GM23338 (cell line): ENCODE measurements around the gene CYFIP2.

ENCODE experiments used
- CREB1 ChIP-seq: fragments of 250-450 bp; sonication (Bioruptor Pico); IDR thresholded peaks from 2 replicates; pipeline ENCODE4 v1.5.0; 2020; ENCODE audit warnings: low read depth, mild to moderate bottlenecking, moderate library complexity
- EZH2 ChIP-seq: fragments of 200-600 bp; sonication (generic); IDR thresholded peaks from one replicate; pipeline ENCODE4 v1.8.0; 2017; ENCODE audit warnings: antibody characterized with exemption, mild to moderate bottlenecking, low read depth; ENCODE audit not compliant: unreplicated experiment
- EZH2phosphoT487 ChIP-seq: fragments of 200-600 bp; sonication (generic); IDR thresholded peaks from one replicate; pipeline ENCODE4 v1.8.1; 2018; ENCODE audit warnings: antibody characterized with exemption; ENCODE audit not compliant: unreplicated experiment
- JUNB ChIP-seq: IDR thresholded peaks from one replicate; pipeline ENCODE4 v1.6.1; 2016; ENCODE audit warnings: antibody characterized with exemption; ENCODE audit not compliant: unreplicated experiment
- NANOG ChIP-seq: IDR thresholded peaks from 2 replicates; pipeline ENCODE4 v1.6.1; 2016; ENCODE audit warnings: antibody characterized with exemption, borderline replicate concordance
- POLR2AphosphoS5 ChIP-seq: IDR thresholded peaks from 2 replicates; pipeline ENCODE4 v1.6.1; 2016; ENCODE audit warnings: antibody characterized with exemption, low read depth
- STAT1 ChIP-seq: IDR thresholded peaks from one replicate; pipeline ENCODE4 v1.6.1; 2016; ENCODE audit warnings: antibody characterized with exemption; ENCODE audit not compliant: unreplicated experiment
- ZNF114 ChIP-seq: fragments of 250-450 bp; sonication (Bioruptor Pico); IDR thresholded peaks from 2 replicates; pipeline ENCODE4 v1.5.0; 2020; ENCODE audit warnings: mild to moderate bottlenecking, moderate library complexity
- ZNF331 ChIP-seq: fragments of 250-450 bp; sonication (Bioruptor Pico); IDR thresholded peaks from 2 replicates; pipeline ENCODE4 v1.5.0; 2020; ENCODE audit warnings: low read depth, mild to moderate bottlenecking, moderate library complexity
- TF ChIP-seq, protein P1 (sequence below), 2 experiments: fragments of 200-600 bp in 1 of 2; sonication (generic) in 1 of 2; conservative IDR thresholded peaks; 2 replicates each; pipeline versions ENCODE4 v1.5.1 to v1.6.1; 2016 to 2017; ENCODE audit warnings: antibody characterized with exemption in 2 of 2, low read depth in 2 of 2, mild to moderate bottlenecking in 2 of 2, moderate library complexity in 1 of 2
- TF ChIP-seq, protein P2 (sequence below): IDR thresholded peaks from one replicate; pipeline ENCODE4 v1.6.1; 2018; ENCODE audit warnings: antibody characterized with exemption; ENCODE audit not compliant: unreplicated experiment
- TF ChIP-seq, protein P3 (sequence below): IDR thresholded peaks from 2 replicates; pipeline ENCODE4 v1.6.1; 2016; ENCODE audit warnings: antibody characterized with exemption
- TF ChIP-seq, protein P4 (sequence below): fragments of 250-450 bp; sonication (Bioruptor Pico); IDR thresholded peaks from 2 replicates; pipeline ENCODE4 v1.5.0; 2020; ENCODE audit warnings: mild to moderate bottlenecking, moderate library complexity

DNA sequence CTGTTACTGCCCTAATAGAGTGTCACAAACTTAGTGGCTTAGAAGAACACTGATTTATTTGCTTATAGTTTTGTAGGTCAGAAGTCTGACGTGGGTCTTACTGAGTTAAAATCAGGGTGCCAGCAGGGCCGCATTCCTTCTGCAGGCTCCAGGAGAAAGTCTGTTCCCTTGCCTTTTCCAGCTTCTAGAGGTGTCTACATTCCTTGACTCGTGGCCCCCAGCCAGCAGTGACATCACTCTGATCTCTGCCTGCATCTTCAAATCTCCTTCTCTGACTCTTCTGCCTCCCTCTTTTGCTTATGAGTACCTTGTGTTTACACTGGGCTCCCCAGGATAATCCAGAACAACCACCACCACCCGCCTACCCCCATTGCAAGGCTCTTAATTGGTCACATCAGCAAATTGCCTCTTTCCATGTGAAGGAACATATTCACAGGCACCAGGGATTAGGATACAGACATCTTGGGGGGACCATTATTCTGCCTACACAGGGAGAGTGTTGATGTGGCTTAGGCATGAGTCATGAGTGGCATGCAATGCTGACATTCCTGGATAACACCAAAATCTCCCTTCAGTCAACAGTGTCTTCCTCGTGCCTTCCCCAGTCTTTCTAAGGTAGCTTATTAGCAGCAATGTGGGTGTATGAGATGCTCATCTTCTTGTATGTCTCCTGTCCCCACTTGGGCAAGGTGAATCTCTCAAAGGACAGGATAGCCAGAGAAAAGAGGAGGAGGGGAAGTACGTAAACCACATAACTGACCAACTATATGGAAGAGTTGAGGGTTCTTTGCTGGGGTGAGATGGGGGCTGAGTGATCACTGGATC lies 24.4 kb downstream of the CYFIP2 start:
- TF ChIP-seq, protein P1, sequence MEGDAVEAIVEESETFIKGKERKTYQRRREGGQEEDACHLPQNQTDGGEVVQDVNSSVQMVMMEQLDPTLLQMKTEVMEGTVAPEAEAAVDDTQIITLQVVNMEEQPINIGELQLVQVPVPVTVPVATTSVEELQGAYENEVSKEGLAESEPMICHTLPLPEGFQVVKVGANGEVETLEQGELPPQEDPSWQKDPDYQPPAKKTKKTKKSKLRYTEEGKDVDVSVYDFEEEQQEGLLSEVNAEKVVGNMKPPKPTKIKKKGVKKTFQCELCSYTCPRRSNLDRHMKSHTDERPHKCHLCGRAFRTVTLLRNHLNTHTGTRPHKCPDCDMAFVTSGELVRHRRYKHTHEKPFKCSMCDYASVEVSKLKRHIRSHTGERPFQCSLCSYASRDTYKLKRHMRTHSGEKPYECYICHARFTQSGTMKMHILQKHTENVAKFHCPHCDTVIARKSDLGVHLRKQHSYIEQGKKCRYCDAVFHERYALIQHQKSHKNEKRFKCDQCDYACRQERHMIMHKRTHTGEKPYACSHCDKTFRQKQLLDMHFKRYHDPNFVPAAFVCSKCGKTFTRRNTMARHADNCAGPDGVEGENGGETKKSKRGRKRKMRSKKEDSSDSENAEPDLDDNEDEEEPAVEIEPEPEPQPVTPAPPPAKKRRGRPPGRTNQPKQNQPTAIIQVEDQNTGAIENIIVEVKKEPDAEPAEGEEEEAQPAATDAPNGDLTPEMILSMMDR (conservative IDR thresholded peaks at IDR 0.05; ENCODE audit: low read depth in 2 of 2), result no peak
- TF ChIP-seq CREB1, result no peak
- no peak for TF ChIP-seq POLR2AphosphoS5
- no peak for TF ChIP-seq ZNF331
- no peak for TF ChIP-seq EZH2
- TF ChIP-seq STAT1, result no peak
- TF ChIP-seq, protein P2, sequence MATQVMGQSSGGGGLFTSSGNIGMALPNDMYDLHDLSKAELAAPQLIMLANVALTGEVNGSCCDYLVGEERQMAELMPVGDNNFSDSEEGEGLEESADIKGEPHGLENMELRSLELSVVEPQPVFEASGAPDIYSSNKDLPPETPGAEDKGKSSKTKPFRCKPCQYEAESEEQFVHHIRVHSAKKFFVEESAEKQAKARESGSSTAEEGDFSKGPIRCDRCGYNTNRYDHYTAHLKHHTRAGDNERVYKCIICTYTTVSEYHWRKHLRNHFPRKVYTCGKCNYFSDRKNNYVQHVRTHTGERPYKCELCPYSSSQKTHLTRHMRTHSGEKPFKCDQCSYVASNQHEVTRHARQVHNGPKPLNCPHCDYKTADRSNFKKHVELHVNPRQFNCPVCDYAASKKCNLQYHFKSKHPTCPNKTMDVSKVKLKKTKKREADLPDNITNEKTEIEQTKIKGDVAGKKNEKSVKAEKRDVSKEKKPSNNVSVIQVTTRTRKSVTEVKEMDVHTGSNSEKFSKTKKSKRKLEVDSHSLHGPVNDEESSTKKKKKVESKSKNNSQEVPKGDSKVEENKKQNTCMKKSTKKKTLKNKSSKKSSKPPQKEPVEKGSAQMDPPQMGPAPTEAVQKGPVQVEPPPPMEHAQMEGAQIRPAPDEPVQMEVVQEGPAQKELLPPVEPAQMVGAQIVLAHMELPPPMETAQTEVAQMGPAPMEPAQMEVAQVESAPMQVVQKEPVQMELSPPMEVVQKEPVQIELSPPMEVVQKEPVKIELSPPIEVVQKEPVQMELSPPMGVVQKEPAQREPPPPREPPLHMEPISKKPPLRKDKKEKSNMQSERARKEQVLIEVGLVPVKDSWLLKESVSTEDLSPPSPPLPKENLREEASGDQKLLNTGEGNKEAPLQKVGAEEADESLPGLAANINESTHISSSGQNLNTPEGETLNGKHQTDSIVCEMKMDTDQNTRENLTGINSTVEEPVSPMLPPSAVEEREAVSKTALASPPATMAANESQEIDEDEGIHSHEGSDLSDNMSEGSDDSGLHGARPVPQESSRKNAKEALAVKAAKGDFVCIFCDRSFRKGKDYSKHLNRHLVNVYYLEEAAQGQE, result no peak
- no peak for TF ChIP-seq NANOG
- no peak for TF ChIP-seq EZH2phosphoT487
- TF ChIP-seq, protein P3, sequence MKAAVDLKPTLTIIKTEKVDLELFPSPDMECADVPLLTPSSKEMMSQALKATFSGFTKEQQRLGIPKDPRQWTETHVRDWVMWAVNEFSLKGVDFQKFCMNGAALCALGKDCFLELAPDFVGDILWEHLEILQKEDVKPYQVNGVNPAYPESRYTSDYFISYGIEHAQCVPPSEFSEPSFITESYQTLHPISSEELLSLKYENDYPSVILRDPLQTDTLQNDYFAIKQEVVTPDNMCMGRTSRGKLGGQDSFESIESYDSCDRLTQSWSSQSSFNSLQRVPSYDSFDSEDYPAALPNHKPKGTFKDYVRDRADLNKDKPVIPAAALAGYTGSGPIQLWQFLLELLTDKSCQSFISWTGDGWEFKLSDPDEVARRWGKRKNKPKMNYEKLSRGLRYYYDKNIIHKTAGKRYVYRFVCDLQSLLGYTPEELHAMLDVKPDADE, result no peak
- no peak for TF ChIP-seq JUNB
- TF ChIP-seq, protein P4, sequence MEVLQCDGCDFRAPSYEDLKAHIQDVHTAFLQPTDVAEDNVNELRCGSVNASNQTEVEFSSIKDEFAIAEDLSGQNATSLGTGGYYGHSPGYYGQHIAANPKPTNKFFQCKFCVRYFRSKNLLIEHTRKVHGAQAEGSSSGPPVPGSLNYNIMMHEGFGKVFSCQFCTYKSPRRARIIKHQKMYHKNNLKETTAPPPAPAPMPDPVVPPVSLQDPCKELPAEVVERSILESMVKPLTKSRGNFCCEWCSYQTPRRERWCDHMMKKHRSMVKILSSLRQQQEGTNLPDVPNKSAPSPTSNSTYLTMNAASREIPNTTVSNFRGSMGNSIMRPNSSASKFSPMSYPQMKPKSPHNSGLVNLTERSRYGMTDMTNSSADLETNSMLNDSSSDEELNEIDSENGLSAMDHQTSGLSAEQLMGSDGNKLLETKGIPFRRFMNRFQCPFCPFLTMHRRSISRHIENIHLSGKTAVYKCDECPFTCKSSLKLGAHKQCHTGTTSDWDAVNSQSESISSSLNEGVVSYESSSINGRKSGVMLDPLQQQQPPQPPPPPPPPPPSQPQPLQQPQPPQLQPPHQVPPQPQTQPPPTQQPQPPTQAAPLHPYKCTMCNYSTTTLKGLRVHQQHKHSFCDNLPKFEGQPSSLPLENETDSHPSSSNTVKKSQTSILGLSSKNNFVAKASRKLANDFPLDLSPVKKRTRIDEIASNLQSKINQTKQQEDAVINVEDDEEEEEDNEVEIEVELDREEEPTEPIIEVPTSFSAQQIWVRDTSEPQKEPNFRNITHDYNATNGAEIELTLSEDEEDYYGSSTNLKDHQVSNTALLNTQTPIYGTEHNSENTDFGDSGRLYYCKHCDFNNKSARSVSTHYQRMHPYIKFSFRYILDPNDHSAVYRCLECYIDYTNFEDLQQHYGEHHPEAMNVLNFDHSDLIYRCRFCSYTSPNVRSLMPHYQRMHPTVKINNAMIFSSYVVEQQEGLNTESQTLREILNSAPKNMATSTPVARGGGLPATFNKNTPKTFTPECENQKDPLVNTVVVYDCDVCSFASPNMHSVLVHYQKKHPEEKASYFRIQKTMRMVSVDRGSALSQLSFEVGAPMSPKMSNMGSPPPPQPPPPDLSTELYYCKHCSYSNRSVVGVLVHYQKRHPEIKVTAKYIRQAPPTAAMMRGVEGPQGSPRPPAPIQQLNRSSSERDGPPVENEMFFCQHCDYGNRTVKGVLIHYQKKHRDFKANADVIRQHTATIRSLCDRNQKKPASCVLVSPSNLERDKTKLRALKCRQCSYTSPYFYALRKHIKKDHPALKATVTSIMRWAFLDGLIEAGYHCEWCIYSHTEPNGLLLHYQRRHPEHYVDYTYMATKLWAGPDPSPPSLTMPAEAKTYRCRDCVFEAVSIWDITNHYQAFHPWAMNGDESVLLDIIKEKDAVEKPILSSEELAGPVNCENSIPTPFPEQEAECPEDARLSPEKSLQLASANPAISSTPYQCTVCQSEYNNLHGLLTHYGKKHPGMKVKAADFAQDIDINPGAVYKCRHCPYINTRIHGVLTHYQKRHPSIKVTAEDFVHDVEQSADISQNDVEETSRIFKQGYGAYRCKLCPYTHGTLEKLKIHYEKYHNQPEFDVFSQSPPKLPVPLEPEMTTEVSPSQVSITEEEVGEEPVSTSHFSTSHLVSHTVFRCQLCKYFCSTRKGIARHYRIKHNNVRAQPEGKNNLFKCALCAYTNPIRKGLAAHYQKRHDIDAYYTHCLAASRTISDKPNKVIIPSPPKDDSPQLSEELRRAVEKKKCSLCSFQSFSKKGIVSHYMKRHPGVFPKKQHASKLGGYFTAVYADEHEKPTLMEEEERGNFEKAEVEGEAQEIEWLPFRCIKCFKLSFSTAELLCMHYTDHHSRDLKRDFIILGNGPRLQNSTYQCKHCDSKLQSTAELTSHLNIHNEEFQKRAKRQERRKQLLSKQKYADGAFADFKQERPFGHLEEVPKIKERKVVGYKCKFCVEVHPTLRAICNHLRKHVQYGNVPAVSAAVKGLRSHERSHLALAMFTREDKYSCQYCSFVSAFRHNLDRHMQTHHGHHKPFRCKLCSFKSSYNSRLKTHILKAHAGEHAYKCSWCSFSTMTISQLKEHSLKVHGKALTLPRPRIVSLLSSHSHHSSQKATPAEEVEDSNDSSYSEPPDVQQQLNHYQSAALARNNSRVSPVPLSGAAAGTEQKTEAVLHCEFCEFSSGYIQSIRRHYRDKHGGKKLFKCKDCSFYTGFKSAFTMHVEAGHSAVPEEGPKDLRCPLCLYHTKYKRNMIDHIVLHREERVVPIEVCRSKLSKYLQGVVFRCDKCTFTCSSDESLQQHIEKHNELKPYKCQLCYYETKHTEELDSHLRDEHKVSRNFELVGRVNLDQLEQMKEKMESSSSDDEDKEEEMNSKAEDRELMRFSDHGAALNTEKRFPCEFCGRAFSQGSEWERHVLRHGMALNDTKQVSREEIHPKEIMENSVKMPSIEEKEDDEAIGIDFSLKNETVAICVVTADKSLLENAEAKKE (CRISPR knock-in tag), result no peak
- TF ChIP-seq ZNF114, result no peak
